DMS 273 (cell line): Measurements from ENCODE around the gene C12orf57.
A peak's percentile ranks its signal among the peaks of the same experiment; 100 is the strongest.

Source experiments
- DNase-seq: peaks from one replicate; lab custom pipeline; 2025; ENCODE audit not compliant: unreplicated experiment; lab: John Stamatoyannopoulos, UW

C12orf57 gene

DNA sequence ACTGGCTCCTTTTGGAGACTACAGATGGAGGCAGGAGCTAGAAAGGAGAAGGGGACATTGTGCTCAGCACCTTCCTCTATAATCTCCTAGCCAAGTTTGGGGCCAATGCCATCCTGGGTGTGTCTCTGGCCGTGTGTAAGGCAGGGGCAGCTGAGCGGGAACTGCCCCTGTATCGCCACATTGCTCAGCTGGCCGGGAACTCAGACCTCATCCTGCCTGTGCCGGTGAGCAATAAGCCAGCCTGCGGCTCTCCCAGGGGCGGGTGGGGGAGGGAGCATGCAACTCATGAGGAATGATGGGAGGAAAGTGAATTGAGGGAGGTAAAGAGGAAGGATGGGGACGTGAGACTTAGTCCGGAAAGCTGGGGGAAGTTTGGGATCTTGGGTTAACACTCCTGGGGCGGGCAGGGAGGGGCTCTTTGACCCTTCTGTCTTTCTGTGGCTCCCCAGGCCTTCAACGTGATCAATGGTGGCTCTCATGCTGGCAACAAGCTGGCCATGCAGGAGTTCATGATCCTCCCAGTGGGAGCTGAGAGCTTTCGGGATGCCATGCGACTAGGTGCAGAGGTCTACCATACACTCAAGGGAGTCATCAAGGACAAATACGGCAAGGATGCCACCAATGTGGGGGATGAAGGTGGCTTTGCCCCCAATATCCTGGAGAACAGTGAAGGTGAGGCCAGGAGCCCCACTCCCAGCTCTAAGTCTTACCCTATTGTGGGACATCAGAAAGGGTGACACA, 26.2 kb upstream of the C12orf57 start:
- no peak for DNase-seq

DNA sequence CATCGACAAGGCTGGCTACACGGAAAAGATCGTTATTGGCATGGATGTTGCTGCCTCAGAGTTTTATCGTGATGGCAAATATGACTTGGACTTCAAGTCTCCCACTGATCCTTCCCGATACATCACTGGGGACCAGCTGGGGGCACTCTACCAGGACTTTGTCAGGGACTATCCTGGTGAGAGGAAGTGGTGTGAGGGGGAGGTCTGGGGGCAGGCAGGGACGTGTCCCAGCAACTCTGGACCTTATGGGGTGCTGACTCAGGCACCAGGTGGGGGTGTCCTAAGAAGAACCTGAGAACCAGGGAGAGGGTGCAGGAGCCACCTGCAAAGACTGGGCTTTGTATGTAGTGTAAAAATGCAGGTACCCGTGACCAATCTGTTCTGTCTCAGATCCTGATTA, 24.2 kb upstream of the C12orf57 start:
- DNase-seq, result no peak

DNA sequence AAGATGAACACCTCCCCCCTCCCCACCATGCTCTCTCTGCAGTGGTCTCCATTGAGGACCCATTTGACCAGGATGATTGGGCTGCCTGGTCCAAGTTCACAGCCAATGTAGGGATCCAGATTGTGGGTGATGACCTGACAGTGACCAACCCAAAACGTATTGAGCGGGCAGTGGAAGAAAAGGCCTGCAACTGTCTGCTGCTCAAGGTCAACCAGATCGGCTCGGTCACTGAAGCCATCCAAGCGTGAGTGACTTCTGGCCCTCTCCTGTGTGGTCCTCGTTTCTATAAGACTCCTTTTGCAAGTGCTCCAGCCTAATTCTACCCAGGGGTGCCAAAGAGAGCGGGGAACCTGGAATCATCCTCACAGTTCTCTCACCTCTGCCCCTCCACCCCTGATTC, 22.3 kb upstream of the C12orf57 start:
- no peak for DNase-seq

DNA sequence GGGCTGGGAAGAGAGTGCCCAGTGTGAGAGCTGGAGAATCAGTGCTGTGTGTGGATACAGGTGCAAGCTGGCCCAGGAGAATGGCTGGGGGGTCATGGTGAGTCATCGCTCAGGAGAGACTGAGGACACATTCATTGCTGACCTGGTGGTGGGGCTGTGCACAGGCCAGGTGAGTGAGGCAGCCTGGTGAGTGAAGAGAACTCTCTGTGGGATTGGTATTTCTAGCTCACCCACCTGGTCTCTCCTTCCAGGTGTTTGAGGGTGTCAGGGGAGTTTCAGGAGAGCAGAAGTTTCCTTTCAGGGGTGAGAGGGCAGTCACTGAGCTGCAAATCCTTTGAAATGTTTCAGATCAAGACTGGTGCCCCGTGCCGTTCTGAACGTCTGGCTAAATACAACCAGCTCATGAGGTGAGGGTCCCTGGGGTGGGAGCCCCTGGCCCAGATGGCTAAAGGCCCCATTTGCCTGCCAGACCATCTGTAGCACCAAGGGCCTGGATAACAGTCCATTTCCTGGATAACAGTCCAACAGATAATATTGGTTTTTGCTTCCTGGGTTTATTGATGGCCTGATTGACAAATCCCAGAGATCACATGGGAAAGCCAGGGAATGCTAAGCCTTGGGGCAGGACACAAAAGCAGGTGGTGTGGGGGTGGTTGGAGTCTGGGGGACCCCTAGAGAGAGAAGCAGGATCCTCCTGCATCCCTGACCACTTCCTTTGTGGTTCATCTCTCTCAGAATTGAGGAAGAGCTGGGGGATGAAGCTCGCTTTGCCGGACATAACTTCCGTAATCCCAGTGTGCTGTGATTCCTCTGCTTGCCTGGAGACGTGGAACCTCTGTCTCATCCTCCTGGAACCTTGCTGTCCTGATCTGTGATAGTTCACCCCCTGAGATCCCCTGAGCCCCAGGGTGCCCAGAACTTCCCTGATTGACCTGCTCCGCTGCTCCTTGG, 21.6 kb upstream of the C12orf57 start:
- no peak for DNase-seq

DNA sequence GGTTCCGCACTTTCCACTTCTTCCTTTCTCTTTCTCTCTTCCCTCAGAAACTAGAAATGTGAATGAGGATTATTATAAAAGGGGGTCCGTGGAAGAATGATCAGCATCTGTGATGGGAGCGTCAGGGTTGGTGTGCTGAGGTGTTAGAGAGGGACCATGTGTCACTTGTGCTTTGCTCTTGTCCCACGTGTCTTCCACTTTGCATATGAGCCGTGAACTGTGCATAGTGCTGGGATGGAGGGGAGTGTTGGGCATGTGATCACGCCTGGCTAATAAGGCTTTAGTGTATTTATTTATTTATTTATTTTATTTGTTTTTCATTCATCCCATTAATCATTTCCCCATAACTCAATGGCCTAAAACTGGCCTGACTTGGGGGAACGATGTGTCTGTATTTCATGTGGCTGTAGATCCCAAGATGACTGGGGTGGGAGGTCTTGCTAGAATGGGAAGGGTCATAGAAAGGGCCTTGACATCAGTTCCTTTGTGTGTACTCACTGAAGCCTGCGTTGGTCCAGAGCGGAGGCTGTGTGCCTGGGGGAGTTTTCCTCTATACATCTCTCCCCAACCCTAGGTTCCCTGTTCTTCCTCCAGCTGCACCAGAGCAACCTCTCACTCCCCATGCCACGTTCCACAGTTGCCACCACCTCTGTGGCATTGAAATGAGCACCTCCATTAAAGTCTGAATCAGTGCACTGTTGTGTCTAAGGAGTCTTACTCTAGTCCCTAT, 20.7 kb upstream of the C12orf57 start:
- DNase-seq, result no peak

DNA sequence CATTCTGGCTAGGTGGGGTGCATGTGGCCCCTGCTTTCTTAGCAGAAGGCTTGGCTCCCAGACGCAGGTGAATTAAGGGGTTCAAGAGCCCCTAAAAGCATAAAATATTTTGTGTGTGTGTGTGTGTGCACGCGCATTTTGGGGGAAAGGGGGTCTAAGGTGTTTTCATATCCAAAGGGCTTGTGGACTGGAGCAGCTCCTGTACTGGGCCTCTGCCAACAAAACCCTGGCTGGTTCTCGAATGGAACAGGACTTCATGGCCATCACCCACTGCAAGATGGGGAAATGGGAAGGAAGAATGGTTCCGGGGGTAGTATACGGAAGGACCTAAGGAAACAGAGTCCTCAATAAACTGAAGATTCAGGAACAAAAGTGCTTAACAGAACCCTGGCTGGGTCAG, 20.0 kb upstream of the C12orf57 start:
- DNase-seq, result no peak

DNA sequence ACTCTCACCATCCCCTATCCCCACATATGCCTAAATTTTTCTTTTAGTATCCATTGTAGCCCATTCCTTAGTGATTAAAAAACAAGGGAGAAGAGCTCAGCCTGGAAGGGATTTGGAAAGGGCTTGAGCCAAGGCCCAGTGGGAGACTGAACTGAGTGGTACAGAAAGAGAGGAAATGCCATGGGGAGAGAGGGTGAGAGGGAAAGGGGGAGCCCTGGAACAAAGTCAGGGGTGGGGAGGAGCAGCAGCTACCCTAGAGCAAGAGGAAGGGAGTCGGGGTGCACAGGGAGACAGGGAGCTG, 18.6 kb upstream of the C12orf57 start:
- peak; percentile 52 for DNase-seq

DNA sequence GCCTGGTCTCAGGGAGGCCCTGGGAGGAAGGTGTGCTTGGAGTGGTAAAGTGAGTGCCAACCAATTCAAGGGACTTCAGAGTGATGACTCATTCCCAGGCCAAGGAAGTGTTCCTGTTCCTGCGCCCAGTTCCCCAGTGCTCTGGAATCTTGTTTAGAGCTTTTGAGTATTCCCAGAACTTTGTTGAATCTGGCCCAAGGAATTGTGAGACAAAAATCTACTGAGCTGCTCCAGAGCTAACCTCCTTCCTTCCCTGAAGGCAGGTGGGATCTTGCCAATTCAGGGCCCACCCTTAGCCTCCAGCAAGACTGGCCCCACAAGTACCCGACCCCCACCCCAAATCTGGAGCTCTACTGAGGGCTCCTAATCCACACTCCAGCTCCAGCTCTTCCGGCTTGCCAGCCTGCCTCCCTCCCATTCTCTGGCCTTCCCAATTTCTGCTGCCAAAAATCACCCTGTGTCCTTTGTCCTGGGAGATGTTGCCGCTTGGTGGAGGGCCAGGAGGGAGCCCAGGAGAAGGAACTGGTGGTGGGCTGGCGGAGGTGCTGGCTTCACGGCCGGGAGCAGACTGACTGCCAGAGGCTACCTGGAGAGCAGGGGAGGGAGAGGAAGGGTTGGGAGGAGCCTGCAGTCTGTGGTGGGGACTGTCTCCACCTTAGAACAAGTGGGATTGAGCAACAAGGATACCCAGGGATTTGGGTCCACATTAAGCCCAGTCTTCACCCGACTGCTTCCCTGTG, 18.1 kb upstream of the C12orf57 start:
- peak; percentile 75 for DNase-seq

DNA sequence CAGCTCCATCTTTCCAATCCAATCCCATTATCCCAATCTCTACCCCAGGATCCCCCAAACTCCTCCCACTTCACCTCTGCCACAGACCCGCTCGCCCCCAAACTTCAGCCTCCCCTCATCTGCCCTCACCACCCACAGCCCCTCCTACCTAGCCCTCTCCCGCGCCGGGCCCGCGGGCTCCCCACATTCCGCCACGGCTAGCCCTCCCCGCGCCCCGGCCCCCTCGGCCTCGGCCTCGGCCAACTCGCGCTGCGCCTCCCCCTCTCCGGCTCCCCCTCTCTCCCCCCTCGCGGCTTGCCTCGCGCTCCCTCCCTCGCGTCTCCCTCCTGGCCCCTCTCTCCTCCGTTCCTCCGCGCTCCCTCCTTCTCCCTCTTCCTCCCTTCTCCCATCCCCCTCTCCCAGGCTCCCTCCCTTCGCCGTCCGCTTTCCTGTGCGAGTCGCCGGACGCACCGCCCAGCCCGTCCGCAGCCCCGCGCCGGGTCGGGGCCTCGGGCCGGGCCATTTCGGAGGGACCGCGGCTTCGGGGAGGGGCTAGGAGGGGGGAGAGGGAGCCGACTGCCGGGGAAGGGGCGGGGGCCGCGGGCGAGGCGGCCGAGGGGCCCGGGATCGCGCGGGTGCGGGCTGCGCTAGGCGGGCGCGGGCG, 16.3 kb upstream of the C12orf57 start, which contains the start of gene ATN1:
TSS of gene ATN1 (plus strand) at position 581 of the 643 bp plus-strand sequence. CDS start 6,043 bp downstream, outside the sequence.
- DNase-seq, result peak; percentile 70

DNA sequence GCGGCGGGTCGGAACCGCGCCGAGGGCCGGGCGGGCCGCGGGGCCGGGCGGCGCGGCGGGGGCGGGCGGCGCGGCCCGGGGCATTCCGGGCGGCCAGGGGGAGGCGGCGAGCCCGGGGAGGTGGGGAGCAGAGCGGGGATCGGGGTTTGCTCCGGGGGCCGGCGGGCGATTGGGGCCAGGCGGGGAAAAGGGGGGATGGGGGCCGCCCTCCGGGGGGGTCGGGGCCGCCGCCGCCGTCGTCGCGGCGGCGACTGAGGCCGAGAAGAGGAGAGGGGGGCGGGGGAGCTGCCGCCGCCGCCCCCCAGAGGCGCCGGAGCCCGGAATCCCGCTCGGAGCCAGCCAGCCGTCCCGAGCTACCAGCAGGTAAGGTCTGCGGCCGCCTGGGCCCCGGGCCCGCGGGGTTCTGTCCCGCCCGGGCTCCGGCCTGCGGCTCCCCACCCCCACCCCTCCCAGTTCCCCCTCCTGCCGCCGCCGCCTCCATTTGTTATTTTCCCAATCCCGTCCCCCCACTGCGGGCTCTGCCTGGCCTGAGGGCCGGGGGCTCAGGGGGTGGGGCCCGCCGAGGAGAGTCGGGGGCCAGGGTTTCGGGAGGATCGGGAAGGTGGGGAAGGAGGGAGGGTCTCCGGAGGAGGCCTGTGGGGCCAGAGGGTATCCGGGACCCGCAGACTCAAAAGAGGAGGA, 15.7 kb upstream of the C12orf57 start:
- DNase-seq, result peak; percentile 31

DNA sequence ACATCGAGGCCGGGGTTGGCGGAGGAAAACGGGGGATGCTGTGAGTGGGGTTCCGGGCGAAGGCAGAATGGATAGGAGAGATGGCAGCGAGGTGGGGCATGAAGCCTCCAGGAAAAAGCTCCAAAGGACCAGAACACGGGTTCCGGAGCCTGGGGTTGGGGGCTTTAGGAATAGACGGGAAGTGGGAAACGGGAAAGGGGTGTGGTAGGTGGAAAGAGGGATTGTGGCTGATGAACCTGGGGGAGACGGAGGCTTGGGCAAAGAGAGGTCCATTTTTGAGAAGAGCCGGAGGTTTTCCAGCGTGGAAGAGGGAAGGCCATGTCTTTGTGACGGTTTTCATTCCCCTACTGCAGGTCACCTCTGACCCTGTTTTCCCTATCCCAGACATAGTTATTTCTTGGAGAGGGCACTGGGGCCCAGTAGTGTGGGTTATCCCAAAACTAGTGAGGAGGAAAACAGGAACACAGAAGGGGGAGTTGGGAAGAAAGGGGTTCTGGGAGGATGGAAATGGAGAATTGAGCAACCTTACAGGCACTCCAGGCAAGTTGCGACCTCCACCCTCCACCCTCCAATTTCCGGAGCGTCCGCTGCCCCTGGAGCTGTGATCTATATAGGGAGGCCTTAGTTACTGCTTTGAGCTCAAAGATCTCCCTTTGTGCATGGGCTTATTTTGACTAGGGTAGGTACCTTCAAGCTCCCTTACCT, 15.0 kb upstream of the C12orf57 start:
- DNase-seq, result no peak

DNA sequence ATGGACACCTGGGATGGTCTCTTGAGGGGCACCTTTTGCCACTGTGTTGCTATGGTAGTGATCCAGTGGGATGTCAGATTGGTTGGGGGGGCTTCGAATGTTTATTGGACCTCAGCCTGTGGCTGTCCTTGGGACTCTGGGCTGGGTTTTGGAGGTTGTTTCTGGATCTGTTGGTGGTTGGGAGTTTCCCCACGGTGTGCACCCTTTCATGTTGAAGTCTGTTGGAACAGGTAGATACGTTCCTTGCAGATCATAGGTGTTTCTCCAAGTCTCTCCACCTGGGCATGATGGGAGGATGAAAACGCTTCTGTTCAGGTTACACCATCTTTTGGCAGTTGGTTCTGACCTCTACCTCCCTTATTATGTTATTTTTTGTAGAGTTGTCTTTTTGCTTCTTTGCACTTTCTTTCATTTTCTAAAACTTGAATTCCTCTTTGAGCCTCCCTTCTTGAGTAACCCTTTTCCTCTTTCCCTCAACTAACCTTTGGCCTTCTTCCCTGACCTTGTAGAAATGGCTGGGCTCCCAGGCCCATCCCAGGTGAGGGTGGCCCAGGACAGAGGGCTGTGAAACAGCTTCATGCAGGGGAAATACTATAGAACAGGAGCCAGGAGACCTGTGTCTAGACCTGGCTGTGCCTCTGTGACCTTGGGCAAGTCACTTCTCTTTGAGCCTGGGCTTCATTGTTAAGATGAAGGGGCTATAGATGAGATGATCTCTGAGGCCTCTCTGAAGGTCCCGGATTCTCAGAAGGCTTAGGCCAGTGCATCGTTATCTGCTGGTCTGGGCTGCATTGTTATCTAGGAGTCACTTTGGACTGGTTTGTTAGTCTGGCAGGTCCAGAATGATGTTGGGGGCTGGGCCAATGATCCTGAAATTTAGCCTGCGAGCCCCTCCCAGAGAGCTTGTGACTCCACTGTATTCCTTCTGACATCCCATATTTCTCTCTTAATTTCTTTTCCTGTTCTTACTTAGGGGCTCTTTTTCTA, 14.1 kb upstream of the C12orf57 start:
- DNase-seq, result no peak

DNA sequence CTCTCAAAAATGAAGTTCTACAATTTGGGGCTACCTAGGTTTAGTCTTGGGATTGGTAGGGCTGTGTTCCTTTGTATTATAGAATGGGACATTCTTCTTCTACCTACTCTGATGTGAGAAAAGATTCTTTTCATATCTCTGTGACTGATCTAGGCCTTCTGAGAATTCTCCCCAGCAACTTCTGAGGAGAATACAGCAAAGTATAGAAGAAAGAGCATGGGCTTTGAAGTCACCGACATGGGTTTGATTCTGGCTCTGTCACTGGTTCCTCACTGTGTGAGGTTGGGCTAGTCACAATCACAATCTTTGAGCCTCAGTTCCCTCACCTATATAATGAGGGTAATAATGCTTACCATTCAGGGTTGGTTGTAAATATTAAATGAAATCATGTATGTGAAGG, 11.1 kb upstream of the C12orf57 start:
- no peak for DNase-seq

DNA sequence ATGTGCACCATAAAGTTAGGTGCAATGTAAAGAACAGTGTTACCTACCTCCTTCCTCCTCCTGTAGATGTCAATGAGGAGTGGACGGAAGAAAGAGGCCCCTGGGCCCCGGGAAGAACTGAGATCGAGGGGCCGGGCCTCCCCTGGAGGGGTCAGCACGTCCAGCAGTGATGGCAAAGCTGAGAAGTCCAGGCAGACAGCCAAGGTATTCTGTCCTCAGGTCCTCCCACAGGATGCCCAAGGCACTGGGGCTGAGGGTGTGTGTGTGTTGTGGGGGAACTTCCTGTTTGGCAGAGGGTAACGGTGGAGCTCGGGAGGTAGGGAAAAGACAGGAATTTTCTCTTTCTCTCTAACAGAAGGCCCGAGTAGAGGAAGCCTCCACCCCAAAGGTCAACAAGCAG, 9.7 kb upstream of the C12orf57 start:
- DNase-seq, result no peak

DNA sequence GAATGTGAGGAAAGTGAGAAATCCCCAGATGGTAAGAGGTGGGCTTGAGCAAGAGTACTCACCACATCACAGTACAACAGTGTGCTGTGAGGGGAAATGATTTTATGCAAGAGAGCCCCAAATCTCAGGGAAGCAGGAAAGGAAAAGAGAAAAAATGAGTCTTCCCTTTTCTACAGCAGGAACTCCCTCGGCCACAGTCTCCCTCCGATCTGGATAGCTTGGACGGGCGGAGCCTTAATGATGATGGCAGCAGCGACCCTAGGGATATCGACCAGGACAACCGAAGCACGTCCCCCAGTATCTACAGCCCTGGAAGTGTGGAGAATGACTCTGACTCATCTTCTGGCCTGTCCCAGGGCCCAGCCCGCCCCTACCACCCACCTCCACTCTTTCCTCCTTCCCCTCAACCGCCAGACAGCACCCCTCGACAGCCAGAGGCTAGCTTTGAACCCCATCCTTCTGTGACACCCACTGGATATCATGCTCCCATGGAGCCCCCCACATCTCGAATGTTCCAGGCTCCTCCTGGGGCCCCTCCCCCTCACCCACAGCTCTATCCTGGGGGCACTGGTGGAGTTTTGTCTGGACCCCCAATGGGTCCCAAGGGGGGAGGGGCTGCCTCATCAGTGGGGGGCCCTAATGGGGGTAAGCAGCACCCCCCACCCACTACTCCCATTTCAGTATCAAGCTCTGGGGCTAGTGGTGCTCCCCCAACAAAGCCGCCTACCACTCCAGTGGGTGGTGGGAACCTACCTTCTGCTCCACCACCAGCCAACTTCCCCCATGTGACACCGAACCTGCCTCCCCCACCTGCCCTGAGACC, 8.2 kb upstream of the C12orf57 start:
- no peak for DNase-seq

DNA sequence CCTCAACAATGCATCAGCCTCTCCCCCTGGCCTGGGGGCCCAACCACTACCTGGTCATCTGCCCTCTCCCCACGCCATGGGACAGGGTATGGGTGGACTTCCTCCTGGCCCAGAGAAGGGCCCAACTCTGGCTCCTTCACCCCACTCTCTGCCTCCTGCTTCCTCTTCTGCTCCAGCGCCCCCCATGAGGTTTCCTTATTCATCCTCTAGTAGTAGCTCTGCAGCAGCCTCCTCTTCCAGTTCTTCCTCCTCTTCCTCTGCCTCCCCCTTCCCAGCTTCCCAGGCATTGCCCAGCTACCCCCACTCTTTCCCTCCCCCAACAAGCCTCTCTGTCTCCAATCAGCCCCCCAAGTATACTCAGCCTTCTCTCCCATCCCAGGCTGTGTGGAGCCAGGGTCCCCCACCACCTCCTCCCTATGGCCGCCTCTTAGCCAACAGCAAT, 7.6 kb upstream of the C12orf57 start:
- no peak for DNase-seq
